HG03139 (cell line): ENCODE results near the gene LAS1L.
"Not testable (repeated sequence)": the region's sequence is repeated elsewhere in the genome, so short reads cannot be mapped to it uniquely, and the experiment has no call there.

Source experiments
- ATAC-seq: cut with Tn5 transposase; IDR thresholded peaks from one replicate; pipeline ENCODE4 v1.9.1; 2021; ENCODE audit not compliant: unreplicated experiment

The LAS1L gene

GRCh38 chrX:65518980-65519379 is 15.6 kb downstream of the LAS1L start:
- ATAC-seq: not testable (repeated sequence)

- ATAC-seq: no peak
These were observed 16.7 kb downstream of the LAS1L start for GRCh38 chrX:65517923-65518322.

GRCh38 chrX:65516756-65517155 is 17.8 kb downstream of the LAS1L start:
- ATAC-seq: no peak

GRCh38 chrX:65513610-65514009 is 21.0 kb downstream of the LAS1L start:
- ATAC-seq: no peak

GRCh38 chrX:65509400-65509799 is 25.2 kb downstream of the LAS1L start:
- no peak for ATAC-seq

- ATAC-seq: no peak
These were observed 25.7 kb downstream of the LAS1L start for GRCh38 chrX:65508851-65509250.

GRCh38 chrX:65502618-65503017 is 32.0 kb downstream of the LAS1L start:
- no peak for ATAC-seq

GRCh38 chrX:65493431-65493830 is 41.2 kb downstream of the LAS1L start:
- ATAC-seq: no peak

GRCh38 chrX:65491620-65492019 is 43.0 kb downstream of the LAS1L start:
- no peak for ATAC-seq

GRCh38 chrX:65488495-65488894 is 46.1 kb downstream of the LAS1L start:
- no peak for ATAC-seq

GRCh38 chrX:65480960-65481359 is 53.6 kb downstream of the LAS1L start:
- no peak for ATAC-seq

GRCh38 chrX:65479102-65479501 is 55.5 kb downstream of the LAS1L start:
- ATAC-seq: not testable (repeated sequence)

GRCh38 chrX:65476564-65476963 is 58.0 kb downstream of the LAS1L start:
- ATAC-seq: no peak

- ATAC-seq: no peak
These were observed 71.0 kb downstream of the LAS1L start for GRCh38 chrX:65463550-65463949.
